HG03460 (cell line): ENCODE measurements around the gene MTURN.

ENCODE experiments used
- ATAC-seq: cut with Tn5 transposase; IDR thresholded peaks from one replicate; pipeline ENCODE4 v1.9.1; 2021; ENCODE audit not compliant: unreplicated experiment

Gene MTURN

DNA sequence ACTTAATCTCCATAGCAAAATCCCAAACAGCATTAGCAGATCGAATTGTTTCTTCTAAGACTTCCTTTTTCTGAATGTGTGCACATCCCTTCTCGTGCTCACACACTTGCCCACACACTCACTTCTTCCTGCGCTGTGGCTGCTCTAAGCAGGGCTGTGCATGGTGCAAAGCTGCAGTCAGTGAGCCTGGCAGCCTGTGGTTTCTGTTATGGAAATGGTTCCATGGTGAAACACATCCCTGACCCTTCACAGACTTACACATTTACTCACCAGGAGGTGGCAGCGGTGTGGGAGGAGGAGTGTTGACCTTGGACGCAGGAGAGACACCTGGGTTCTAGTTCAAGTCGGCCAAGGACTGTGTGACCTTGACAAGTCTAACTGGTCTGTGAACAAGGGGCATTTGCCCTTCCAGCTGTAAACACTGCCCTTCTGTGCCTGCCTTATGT is 24.9 kb downstream of the MTURN start:
- ATAC-seq, result no peak

DNA sequence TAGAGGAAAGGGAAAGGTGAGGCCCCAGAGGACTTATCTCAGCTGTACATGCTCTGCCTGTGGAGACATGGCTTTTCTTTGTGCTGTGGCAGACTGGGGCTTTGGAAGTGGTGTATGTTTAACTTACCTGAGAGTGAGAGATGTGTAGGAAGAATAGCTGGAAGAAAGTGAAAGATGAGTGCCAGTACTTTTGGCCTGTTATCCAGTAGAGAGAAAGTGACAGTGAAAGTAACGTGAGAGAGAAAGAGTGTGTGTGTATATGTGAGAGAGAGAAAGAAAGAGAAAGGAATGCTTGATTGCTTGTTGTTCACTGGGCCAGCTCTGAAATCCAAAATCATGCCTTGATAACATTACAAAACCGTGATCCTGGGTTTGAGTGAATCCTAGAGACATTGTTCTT is 25.5 kb downstream of the MTURN start:
- no peak for ATAC-seq

DNA sequence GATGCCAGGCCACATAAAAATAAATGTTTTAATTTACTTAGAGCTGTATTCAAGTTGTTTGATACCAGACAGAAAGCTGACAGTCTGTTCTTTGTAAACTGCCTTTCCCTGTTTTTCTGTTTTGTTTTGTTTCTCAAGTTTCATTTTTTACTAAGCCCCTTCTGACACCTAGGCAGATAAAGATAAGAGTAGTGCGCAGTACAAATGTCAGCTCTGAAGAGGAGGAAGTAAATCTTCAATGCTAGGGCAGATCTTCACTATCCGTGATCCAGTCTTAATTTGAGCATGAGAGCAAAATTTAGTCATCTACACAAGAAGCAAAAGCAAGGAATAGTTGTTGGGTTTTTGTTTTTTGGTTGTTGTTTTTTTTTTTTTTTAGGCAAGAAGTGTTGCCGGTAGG is 27.3 kb downstream of the MTURN start:
- no peak for ATAC-seq

DNA sequence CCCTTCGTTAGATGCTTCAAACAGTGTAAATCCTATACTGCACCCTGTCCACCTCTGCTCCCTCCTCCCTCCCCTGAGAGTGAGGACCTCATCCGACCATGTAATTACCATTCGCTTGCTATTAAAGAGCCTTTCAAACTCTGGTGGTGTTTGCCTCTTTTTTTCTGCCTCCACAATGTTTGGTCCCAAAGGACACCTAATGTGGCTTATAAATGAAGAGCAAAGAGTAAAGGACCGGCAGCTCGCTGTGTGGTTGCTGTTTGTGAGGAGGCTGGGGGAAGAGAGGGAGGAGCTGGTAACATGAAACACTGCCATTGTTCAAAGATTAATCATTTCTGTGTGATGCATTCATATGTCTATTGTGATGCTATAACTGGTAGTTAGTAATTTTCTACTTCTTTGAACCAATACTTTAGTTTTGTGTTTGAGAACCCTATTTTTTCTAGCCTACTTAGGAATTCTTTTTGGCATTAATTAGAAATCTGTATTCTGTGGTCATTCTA is 27.9 kb downstream of the MTURN start:
- peak; percentile 43 for ATAC-seq

DNA sequence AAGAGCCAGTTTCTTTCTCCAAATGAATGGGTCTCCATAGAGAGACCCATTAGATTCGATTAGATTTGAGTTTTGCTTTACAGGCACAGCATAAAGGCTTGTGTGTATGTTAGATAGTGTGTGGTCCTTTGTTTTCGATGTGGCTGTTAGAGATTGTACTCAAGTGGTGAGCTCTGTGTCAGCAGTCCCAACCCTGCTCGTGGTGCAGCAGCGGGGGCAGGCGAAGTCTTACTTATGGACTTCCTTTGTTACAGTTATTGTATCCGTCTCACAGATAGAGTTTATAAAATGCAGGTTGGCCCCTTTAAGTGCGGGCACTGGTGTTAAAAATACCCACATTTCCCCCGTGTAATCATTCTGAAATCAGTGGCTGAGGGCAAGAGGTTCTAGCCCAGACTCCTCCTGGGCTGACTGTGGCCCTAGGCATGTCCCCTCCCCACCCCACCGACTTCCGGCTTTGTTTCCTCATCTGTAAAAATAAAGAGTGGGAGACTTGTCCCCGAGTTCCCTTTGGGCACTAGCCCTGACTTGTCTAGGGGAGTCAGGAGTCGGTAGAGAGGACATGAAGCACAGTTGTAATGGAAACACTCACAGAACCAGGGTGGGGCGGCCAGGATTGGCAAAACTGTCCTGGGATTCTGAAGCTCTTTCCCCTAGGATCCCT is 28.6 kb downstream of the MTURN start:
- ATAC-seq, result peak; percentile 48

DNA sequence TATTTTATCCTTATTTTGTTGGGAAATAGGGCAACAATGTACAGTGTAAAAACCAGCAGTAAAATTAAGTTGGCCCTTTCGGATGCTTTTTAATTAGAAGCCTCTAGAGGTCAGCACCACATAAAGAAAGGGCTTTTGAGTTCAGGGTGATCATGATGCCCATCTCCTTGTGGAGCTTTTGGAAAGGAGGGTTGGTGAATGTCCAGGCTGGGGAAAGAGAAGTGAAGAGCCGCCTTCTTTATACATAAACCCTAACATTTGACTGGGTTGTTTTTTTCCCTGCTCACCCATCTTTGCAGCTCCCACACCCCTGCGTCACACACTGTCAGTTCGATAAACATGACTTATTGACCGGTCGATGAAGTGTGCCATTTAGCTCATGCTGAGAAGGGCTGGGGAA is 29.8 kb downstream of the MTURN start:
- ATAC-seq, result no peak

DNA sequence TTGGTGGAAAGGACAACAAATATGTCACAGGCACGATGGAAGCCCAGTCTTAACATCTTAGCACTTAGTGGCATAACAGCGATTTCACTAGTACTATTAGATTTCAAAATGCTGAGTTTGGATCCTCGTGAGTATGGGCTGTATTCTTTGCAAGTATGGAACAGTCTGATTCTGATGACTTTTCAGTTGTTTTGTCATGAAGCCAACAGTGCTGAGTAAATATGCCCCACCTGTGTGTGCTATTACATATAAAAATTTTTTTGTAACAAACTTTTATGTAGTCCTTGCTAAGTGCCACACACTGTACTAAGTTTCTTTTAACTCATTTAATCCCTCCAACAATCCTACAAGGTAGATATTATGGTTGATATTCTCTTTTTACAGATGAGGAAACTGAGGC is 30.8 kb downstream of the MTURN start:
- ATAC-seq, result no peak

DNA sequence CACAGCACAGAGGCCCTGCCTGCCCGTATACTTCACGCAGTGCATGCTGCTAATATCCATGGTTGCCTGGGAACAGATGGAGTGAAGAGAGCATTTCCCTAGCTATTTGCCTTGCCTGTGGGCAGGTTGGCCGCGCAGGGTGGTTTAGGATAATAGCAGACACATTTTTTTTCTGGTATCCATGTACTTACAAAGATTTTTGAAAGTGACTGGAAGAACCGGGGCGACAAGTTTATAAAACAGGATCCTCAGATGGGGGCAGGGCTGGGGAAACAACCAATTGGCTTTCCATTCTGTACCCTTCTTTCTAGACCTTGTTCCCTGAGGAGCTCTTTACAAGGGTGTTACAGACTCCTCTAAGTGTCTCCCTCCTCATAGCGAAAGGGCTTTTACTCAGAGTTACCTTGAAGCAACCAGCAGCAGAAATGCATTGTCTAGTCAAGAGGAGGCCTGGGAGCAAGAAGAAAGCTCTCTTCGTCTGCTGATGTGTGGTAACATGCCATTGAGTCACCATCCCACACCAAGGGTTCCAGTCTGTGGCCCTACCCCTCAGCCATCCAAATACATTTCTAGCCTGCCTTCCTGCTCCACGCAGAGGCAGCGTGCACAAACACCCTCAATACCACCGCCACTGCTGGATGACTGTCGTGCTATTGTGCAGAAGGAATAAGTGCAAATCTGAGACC is 31.5 kb downstream of the MTURN start:
- ATAC-seq, result no peak

DNA sequence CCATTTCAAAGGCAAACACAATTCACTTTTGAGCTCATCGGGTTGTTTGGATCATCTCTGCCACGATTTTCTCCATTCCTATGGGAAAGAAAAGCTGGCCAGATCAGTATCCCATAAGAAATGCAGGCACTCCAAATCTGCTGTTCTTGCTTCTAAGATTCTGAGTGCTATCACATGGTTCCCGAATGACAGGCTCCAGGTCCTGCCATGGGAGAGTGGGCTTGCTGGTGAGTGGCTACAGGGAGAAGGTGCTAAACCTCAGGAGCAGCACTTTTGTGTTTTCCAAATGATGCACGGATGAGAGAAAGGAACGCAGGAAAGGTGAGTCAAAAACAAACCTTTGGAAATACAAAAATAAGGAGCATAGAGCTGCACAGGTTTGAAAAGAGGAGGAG is 32.1 kb downstream of the MTURN start:
- no peak for ATAC-seq

DNA sequence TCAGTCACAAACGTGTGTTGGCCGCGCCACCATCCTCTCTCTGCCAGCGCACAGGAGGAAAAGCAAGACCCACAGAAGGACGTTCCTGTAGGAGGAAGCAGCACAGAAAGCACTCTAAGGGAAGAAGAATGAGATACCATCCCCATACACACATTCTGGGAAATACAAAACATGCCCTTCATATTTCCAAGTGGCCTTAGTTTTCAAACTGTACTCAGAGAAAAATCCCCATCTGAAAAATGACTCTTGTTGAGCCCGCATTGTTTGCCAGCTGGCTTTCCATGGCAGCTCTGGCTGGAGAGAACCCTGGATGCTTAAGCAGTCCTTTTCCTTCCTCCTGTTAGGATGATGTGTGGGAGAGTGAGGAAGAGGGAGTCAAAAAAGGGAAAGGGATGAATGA is 33.1 kb downstream of the MTURN start:
- no peak for ATAC-seq

DNA sequence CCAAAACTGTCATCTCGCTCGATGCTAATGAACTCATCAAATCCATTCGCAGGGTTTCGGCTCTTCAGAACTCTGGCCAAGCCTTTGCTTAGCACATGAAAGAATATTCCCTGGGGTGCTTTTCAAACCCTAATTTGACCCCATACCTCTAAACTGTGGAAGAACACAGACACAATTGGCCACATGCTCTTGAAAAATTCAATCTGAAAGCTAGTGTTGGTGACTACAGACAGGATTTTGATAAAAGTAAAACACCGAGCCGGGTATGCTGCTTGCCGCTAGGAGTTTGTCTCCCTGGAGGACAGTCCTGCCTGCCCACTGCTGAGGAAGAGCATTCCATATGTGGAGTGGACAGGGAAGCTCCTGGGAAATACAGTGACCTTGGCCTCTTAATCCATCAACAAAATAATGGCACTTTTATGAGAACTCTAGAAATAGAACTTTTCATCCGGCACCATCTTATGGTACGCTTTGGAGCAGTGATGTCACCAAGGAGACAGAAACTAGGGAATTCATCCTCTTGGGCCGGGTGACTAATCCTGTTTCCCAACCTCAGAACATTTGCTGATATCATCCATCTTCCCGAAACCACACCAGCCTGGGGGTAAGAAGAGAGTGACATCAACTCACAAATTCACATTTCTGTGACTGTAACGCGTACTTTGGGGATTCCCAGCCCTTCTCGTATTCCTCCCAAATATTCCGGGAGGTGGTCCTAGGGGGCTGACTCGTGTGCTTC is 34.2 kb downstream of the MTURN start:
- ATAC-seq, result no peak

DNA sequence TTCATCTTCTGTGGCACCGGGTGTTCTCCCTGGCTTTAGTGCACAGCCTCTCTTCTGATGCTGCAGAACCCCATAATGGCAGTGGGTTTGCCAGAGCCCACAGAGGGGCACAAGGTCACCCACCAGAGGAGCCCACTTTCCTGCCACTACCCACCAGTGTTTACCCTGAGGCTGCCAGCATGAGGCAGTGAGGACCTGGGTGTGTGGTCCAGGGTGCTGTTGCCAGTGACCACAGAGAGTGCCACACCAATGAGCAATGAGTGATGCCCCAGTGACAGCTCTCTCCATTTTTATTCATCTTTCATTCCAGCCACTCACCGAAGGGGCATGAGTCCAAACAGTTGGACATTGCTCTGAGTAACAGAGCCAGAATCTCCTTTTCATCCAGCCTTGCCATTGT is 34.8 kb downstream of the MTURN start:
- no peak for ATAC-seq

DNA sequence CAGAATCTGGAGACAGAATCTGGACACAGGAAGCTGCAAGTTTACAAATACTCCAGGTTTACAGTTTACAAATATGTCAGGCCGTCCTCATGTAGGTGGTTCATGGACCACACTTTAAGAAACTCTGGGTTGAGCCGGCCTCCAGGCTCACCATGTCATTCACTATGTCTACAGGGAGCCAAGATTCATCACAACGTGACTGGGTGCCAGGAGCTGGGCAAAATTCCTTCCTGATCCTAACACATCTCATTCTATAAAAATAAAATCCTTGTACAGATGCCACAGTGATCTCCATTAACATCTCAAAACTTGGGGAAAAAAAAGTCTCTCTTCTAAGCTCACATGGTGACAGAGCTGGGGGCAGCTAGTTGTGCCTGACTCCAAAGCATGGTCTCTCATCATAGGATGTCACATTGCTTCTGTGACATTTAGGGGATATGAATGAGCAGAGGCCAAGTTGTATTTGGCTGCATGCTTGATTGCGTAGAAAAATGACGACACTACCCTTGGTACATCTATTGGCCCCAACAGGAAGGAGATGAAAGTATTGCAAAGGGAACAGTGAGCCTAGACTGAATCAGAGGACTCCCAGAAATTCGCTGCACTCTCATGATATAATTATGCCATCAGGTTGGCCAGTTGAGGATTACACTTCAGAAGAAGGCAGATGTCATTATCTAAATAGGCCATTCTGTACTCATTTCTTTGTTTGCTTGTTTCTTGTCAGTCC is 35.9 kb downstream of the MTURN start:
- ATAC-seq, result no peak

DNA sequence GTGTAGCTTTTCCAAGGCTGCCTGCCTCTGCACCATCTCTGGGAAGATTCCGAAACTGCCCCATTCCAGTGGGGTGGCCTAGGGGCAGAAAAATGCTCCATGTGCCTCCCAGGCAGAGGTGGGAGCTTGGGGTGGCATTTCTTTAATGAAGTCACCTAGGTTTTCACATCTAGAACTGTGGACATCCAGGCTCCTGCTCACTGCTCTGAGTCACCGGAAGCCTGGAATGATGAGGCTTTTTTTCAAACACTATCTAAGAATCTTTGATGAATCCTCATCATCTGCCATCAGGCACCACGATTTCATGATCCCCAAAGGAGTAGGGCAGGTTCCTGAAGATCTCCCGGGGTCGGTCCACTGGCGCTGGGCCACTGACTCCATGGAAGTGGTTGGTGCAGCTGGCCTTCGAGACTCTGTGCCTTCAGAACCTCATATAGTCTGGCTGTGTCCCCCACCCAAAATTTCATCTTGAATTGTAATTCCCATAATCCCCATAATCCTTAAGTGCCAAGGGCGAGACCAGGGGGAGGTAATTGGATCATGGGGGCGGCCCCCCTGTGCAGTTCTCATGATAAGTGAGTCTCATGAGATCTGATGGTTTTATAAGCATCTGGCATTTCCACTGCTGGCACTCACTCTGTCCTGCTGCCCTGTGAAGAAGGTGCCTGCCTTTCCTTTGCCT is 37.1 kb downstream of the MTURN start:
- no peak for ATAC-seq

DNA sequence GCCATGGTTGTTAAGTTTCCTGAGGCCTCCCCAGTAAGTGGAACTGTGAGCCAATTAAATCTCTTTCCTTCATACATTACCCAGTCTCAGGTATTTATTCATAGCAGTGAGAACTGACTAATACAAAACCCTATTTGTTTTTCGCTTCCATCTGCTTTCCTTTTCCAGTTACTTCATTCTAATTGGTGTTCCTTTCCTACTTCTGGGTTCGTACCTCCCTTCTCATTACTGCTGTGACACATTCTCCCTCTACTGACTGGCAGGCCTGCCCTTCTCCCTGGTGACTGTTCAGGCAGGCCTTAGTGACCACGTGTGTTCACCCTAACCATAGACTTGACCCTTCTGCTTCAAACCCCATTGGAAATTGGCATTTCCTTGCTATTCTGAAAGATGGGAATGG is 37.7 kb downstream of the MTURN start:
- no peak for ATAC-seq

DNA sequence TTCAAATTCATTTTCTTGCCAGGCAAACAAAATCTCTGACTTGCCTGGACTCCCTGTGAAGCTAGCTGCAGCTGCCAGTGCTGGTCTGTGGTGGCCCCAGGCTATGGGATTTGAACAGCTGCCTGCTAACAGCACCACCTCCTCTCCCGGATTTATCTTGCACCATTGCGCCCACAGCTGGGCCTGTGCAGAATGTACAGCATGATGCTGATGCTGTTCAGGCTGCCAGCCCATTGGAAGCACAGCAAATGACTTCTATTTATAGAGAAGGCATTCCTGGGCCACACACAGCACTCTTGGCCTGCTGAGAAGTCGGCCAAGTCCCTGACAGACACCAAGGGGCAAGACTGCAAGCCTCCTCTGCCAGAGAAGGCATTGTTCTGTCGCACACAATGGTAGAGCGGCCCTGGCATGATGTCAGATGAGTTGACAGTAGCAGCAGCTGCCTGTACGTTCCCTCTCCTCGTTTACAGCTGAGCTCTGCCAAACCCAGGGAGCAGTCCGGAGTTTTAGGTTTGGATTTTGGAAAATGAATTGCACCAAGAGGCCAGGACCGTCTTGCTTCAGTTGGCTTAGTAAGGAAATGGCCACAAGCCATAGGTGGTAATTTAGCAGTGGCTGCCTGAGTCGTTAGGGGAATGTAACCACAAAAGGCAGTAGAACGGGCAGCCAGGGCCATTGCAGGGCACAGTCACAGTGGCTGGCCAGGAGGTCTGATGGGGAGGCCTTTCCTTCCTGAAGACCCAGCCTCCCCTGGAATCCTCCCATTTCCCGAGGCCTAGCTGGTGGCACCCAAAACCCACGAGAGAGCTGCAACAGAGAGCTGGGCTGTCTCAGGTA is 38.5 kb downstream of the MTURN start:
- ATAC-seq, result no peak

DNA sequence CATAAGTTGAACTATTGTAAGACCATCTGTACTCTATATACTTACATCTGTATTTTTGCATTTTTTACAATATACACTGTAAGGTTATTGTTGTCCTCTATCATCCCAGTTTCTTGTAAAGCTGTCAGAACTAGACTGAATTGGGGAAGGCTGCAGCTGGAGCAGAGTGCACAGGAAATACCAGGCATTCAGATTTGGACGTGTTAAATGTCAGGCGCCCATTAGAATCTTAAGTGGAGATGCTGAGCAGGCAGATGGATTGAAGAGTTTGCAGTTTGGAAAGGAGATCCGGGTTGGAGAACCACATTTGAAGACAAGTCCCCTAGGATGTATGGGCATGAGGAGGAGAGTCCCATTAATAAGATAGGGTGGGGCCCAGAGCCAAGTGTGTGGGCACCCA is 40.4 kb downstream of the MTURN start:
- ATAC-seq, result no peak

DNA sequence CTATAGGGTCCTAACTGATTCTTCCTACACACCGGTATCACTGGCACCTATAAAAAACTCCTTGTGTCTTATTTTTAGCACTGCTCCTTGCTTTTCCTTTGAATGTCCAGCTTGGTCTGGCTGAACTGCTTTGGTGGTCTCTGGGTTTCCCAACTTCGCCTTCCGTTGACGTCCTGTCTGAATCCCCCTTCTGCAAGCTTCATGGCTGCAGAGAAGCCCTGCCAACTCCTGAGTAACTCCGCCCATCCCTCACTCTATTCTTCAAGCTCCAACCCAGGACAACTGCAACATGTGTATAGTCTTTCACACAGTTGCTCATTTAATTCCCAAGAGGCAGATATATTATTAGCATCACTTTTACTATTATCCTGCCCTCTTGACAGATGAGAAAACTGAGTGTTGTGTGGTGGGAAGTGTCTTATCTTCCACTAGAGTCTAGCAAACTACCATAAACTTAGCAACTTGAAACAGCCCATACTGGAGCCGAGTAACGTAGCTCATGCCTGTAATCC is 40.9 kb downstream of the MTURN start:
- ATAC-seq, result no peak

DNA sequence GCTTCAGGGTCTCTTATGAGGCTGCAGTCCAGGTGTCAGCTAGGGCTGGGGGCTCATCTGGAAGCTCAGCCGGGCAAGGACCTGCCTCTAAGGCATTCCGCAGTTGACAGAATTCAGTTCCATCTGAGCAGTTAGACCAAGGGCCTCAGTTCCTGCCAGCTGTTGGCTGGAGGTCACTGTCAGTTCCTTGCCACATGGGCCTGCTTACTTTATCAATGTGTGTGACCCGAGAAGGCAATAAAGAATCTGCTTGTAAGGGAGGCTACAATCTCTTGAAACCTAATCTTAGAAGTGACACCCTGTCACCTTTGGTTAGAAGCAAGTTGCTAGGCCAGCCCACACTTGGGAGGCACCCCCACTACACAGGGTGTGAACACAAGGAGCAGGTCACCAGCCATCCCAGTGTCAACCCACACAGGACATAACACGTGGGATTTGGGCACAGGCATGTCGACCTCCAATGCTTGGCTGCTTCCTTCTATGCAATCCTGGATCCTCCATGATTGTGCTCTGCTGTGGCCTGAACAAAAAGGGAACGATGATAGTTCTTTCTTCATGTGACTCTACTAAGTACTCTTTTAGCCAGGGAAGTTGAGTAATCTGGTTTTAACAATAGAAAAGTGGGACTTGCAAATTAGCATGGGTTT is 41.8 kb downstream of the MTURN start:
- ATAC-seq, result peak; percentile 38
